ENCODE data around the gene SLC22A23. TPM values are rescaled to one million over a fixed set of nuclear protein-coding genes. Genes with fewer than 3 reads are reported as not detected.

Gene SLC22A23
- total RNA-seq, 1 experiment from 2014 or later: 2.7 TPM

GRCh38 chr6:3406362-3406821 lies 50.5 kb downstream of the SLC22A23 start:
- DNase-seq (ENCODE audit: low read depth): no peak

GRCh38 chr6:3405679-3406078 lies 51.2 kb downstream of the SLC22A23 start:
- no peak for DNase-seq (ENCODE audit: low read depth)

- DNase-seq (ENCODE audit: low read depth): no peak
Measured at GRCh38 chr6:3405182-3405518, 51.7 kb downstream of the SLC22A23 start.

GRCh38 chr6:3403238-3404173 lies 53.3 kb downstream of the SLC22A23 start:
- DNase-seq (ENCODE audit: low read depth): no peak

GRCh38 chr6:3402310-3403237 lies 54.3 kb downstream of the SLC22A23 start:
- no peak for DNase-seq (ENCODE audit: low read depth)

- DNase-seq (ENCODE audit: low read depth): no peak
Measured at GRCh38 chr6:3400162-3400561, 56.7 kb downstream of the SLC22A23 start.

- DNase-seq (ENCODE audit: low read depth): no peak
Measured at GRCh38 chr6:3398755-3399696, 57.8 kb downstream of the SLC22A23 start.

- no peak for DNase-seq (ENCODE audit: low read depth)
Measured at GRCh38 chr6:3398165-3398562, 58.7 kb downstream of the SLC22A23 start.

- no peak for DNase-seq (ENCODE audit: low read depth)
Measured at GRCh38 chr6:3397229-3398164, 59.4 kb downstream of the SLC22A23 start.

- DNase-seq (ENCODE audit: low read depth): no peak
Measured at GRCh38 chr6:3396503-3397180, 60.2 kb downstream of the SLC22A23 start.

- no peak for DNase-seq (ENCODE audit: low read depth)
Measured at GRCh38 chr6:3394671-3395070, 62.2 kb downstream of the SLC22A23 start.

GRCh38 chr6:3393836-3394202 lies 63.0 kb downstream of the SLC22A23 start:
- no peak for DNase-seq (ENCODE audit: low read depth)

GRCh38 chr6:3392930-3393835 lies 63.7 kb downstream of the SLC22A23 start:
- no peak for DNase-seq (ENCODE audit: low read depth)

GRCh38 chr6:3391902-3392458 lies 64.9 kb downstream of the SLC22A23 start:
- no peak for DNase-seq (ENCODE audit: low read depth)

GRCh38 chr6:3390698-3391097 lies 66.2 kb downstream of the SLC22A23 start:
- DNase-seq (ENCODE audit: low read depth): peak; percentile 96

GRCh38 chr6:3389390-3390167 lies 67.3 kb downstream of the SLC22A23 start:
- DNase-seq (ENCODE audit: low read depth): peak; percentile 90

GRCh38 chr6:3388786-3389185 lies 68.1 kb downstream of the SLC22A23 start:
- DNase-seq (ENCODE audit: low read depth): no peak

All from Daoy (cell line).